ENCODE measurements around the gene MIER2.

MIER2 gene

GRCh38 chr19:377801-378581 lies 33.4 kb upstream of the MIER2 start:
- no peak for DNase-seq (ENCODE audit: low read depth in 2 of 2)

GRCh38 chr19:376111-376470 lies 31.5 kb upstream of the MIER2 start:
- DNase-seq (ENCODE audit: low read depth in 2 of 2): no peak

- DNase-seq (ENCODE audit: low read depth in 2 of 2): no peak
Observed at GRCh38 chr19:375395-376110, 31.0 kb upstream of the MIER2 start.

- DNase-seq (ENCODE audit: low read depth in 2 of 2): no peak
Observed at GRCh38 chr19:374886-375235, 30.3 kb upstream of the MIER2 start.

- no peak for DNase-seq (ENCODE audit: low read depth in 2 of 2)
Observed at GRCh38 chr19:374183-374885, 29.7 kb upstream of the MIER2 start.

GRCh38 chr19:373391-374182 lies 29.0 kb upstream of the MIER2 start:
- DNase-seq (ENCODE audit: low read depth in 2 of 2): no peak

GRCh38 chr19:372306-372890 lies 27.8 kb upstream of the MIER2 start:
- DNase-seq (ENCODE audit: low read depth in 2 of 2): no peak

- DNase-seq (ENCODE audit: low read depth in 2 of 2): no peak
Observed at GRCh38 chr19:371501-372168, 27.0 kb upstream of the MIER2 start.

- no peak for DNase-seq (ENCODE audit: low read depth in 2 of 2)
Observed at GRCh38 chr19:370641-371330, 26.2 kb upstream of the MIER2 start.

GRCh38 chr19:369876-370275 lies 25.3 kb upstream of the MIER2 start:
- no peak for DNase-seq (ENCODE audit: low read depth in 2 of 2)

- DNase-seq (ENCODE audit: low read depth in 2 of 2): no peak
Observed at GRCh38 chr19:369256-369655, 24.7 kb upstream of the MIER2 start.

GRCh38 chr19:368630-369024 lies 24.0 kb upstream of the MIER2 start:
- no peak for DNase-seq (ENCODE audit: low read depth in 2 of 2)

- no peak for DNase-seq (ENCODE audit: low read depth in 2 of 2)
Observed at GRCh38 chr19:367963-368629, 23.5 kb upstream of the MIER2 start.

GRCh38 chr19:367561-367960 lies 23.0 kb upstream of the MIER2 start:
- no peak for DNase-seq (ENCODE audit: low read depth in 2 of 2)

GRCh38 chr19:366951-367350 lies 22.4 kb upstream of the MIER2 start:
- no peak for DNase-seq (ENCODE audit: low read depth in 2 of 2)

- no peak for DNase-seq (ENCODE audit: low read depth in 2 of 2)
Observed at GRCh38 chr19:366205-366783, 21.7 kb upstream of the MIER2 start.

GRCh38 chr19:364496-365287 lies 20.1 kb upstream of the MIER2 start:
- no peak for DNase-seq (ENCODE audit: low read depth in 2 of 2)

GRCh38 chr19:362683-363082 lies 18.1 kb upstream of the MIER2 start:
- no peak for DNase-seq (ENCODE audit: low read depth in 2 of 2)

GRCh38 chr19:362154-362553 lies 17.6 kb upstream of the MIER2 start:
- DNase-seq (ENCODE audit: low read depth in 2 of 2): no peak

Measured in stimulated activated CD8-positive, alpha-beta memory T cell treated with anti-CD3 and anti-CD28 coated beads, Interleukin-15, amount 100 ng/mL, for 48 hours (primary cell).